Activated CD4-positive, alpha-beta T cell treated with anti-CD3 and anti-CD28 coated beads for 36 hours (primary cell): ENCODE results near the gene ACOT7. TPM values are rescaled to one million over a fixed set of nuclear protein-coding genes. Genes with fewer than 3 reads are reported as not detected.
"Not testable (repeated sequence)": the region's sequence is repeated elsewhere in the genome, so short reads cannot be mapped to it uniquely, and the experiment has no call there.

ENCODE experiments used
- ATAC-seq: fragments of 200-7000 bp; cut with Tn5 transposase; one replicate; pipeline ENCODE4 v1.10.0; 2021; ENCODE audit warnings: mild to moderate bottlenecking, moderate library complexity
- CTCF ChIA-PET: fragments of 350-600 bp; sonication (Branson Sonifier 250); formaldehyde crosslinking; loops from one replicate; lab custom pipeline; 2021; ENCODE audit warnings: antibody characterized with exemption; lab: Charles Lee
- POLR2A ChIA-PET: fragments of 350-600 bp; sonication (Branson Sonifier 250); formaldehyde crosslinking; loops from one replicate; lab custom pipeline; 2021; ENCODE audit warnings: antibody characterized with exemption, inconsistent platforms; lab: Charles Lee
- DNase-seq: peaks from one replicate; pipeline ENCODE4 v3.0.0-alpha.2; 2020
- H3K27ac Mint-ChIP-seq: one replicate; pipeline ENCODE4 v1.8.0; 2021; ENCODE audit warnings: mixed read lengths
- H3K27me3 Mint-ChIP-seq: one replicate; pipeline ENCODE4 v1.8.0; 2021; ENCODE audit warnings: mixed read lengths
- H3K36me3 Mint-ChIP-seq: one replicate; pipeline ENCODE4 v1.8.0; 2021; ENCODE audit warnings: low read depth, mixed read lengths
- H3K4me1 Mint-ChIP-seq: one replicate; pipeline ENCODE4 v1.8.0; 2021; ENCODE audit warnings: mixed read lengths
- H3K4me3 Mint-ChIP-seq: one replicate; pipeline ENCODE4 v1.8.0; 2021; ENCODE audit warnings: mild to moderate bottlenecking, moderate library complexity, mixed read lengths
- H3K9me3 Mint-ChIP-seq: one replicate; pipeline ENCODE4 v1.8.0; 2021; ENCODE audit warnings: low read depth, mixed read lengths
- intact Hi-C, 2 experiments: fragments of 100-400 bp; cut with DNase I in 1 of 2; cut with micrococcal nuclease in 1 of 2; formaldehyde crosslinking; loops; one replicate each; pipeline versions ENCODE4 v1.14.2 to v1.15.1; 2022 to 2024; cut with DNase I, micrococcal nuclease
- total RNA-seq, 2 experiments: library from RNA; stranded (reverse); gene quantifications; one replicate each; pipeline ENCODE4 v1.2.3, GENCODE V29; 2021

The ACOT7 gene
- total RNA-seq, 2 experiments from 2014 or later = 93.8 to 99.2 TPM

DNA sequence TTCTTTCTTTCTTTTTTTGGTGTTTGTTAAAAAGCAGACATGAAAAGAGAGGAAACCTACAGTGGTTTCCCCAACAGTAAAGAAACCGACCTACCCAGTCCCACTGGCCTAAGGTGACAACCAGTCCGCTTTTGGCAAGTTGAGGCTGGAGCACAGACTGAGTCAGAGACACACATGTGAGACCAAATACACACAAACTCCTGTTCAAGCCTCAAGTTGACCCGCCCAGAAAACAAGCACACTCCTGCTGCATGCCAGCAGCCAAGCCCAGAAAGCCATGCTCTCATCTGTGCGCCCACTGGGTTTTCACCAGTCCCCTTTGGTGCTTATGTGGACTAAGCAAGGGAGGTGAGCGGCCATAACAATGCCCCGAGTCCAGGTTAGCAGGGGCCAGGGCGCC lies 68.1 kb downstream of the ACOT7 start:
- ChIA-PET POLR2A (no interaction called here), CTCF (no interaction called here)
- H3K27me3 Mint-ChIP-seq = no peaks in the 10 kb centered on the region
- no peak for ATAC-seq
- H3K27ac Mint-ChIP-seq = no peak overlapping the region
- H3K36me3 Mint-ChIP-seq = peaks cover 3% of the 10 kb centered on the region
- no peak for DNase-seq
- H3K4me3 Mint-ChIP-seq = no peak overlapping the region
- intact Hi-C loops = no loop called here
- no peaks in the 10 kb centered on the region for H3K4me1 Mint-ChIP-seq
- no peaks in the 10 kb centered on the region for H3K9me3 Mint-ChIP-seq

DNA sequence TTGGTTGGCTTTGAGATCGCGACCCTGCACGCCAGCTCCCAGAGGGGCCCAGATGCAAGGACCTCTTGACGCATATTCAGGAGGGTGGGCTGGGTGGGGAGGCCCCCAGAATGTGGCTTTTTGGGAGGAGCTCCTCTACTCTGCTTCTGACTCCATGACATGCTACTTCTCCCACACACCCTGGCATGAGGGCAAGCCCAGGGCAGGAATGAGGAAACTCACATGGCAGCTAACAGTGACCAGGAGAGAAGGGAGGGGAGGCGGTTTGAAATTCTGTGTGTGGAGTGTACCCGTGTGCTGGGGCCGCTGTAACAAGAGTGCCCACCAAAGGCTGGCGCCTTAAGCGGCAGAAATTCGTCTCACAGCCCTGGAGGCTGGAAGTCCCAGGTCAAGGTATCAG lies 71.4 kb downstream of the ACOT7 start:
- POLR2A ChIA-PET = no interaction called here
- no peak for DNase-seq
- CTCF ChIA-PET = interaction anchor here (0.6 kb wide), 1 partner anchor 320 kb away, joined by 4 read pairs; no protein-coding TSS in a partner anchor
- no peak for ATAC-seq
- intact Hi-C loops = no loop called here
- no peak overlapping the region for H3K4me3 Mint-ChIP-seq
- H3K4me1 Mint-ChIP-seq = no peaks in the 10 kb centered on the region
- no peaks in the 10 kb centered on the region for H3K9me3 Mint-ChIP-seq
- peaks cover 10% of the 10 kb centered on the region for H3K36me3 Mint-ChIP-seq
- H3K27me3 Mint-ChIP-seq = no peaks in the 10 kb centered on the region
- H3K27ac Mint-ChIP-seq = no peak overlapping the region

DNA sequence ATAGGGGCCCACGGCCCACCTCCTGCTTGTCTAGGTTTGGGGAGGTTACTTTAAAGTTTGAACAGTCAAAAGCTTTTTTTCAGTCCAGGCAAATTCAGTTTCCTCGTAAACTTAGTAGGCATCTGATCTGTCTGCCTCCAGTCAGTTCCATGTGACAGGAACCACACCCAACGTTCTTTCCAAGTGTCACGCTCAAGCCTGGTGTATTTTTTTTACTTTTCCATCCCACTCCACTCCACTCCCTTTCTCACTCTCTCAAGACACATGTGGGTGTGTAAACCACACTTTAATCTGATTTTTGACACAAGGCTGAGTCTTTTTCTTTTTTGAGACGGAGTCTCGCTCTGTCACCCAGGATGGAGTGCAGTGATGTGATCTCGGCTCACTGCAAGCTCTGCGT lies 72.4 kb downstream of the ACOT7 start:
- H3K9me3 Mint-ChIP-seq = no peaks in the 10 kb centered on the region
- peaks cover 15% of the 10 kb centered on the region for H3K36me3 Mint-ChIP-seq
- intact Hi-C loops = no loop called here
- DNase-seq (no peak), ATAC-seq (no peak)
- H3K4me1 Mint-ChIP-seq = no peaks in the 10 kb centered on the region
- no peak overlapping the region for H3K27ac Mint-ChIP-seq
- no peaks in the 10 kb centered on the region for H3K27me3 Mint-ChIP-seq
- ChIA-PET CTCF (no interaction called here), POLR2A (no interaction called here)
- no peak overlapping the region for H3K4me3 Mint-ChIP-seq

DNA sequence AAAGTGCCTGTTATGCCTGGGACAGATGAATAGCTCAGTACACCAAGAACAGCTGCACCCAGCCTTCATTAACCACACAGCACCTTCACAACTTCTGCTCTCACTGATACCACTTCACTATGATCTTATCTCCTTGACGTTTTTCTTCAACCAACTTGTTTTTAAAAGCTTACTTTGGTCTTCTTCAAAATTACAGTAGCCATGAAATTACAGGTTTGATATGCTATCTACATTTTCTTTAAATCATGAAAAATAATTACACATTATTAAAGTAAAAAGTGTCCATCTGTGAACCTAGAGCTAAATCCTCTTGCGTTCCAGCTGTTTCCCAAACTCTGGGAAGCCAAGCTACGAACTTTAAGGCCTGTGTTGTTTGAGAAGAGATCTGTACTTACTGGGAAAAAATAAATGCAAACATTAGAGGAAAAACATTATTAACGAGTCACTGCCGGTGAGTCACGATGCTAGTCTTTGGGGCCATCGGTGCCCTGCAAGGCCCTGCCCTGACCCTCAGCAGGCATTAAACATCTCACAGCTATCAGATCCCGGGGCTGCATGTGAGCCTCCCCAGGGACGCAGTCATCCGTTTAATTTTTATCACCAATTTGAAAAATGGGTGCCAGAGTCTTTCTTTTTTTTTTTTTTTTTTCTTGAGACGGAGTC lies 76.3 kb downstream of the ACOT7 start:
- Mint-ChIP-seq H3K4me3 (no peak overlapping the region), H3K9me3 (no peaks in the 10 kb centered on the region), H3K36me3 (peaks cover 20% of the 10 kb centered on the region), H3K4me1 (no peaks in the 10 kb centered on the region), H3K27ac (no peak overlapping the region), H3K27me3 (no peaks in the 10 kb centered on the region)
- ChIA-PET CTCF (interaction anchor here (0.8 kb wide), 1 partner anchor 120 kb away, joined by 3 read pairs; no protein-coding TSS in a partner anchor), POLR2A (no interaction called here)
- ATAC-seq = no peak
- DNase-seq = no peak
- intact Hi-C loops = no loop called here

DNA sequence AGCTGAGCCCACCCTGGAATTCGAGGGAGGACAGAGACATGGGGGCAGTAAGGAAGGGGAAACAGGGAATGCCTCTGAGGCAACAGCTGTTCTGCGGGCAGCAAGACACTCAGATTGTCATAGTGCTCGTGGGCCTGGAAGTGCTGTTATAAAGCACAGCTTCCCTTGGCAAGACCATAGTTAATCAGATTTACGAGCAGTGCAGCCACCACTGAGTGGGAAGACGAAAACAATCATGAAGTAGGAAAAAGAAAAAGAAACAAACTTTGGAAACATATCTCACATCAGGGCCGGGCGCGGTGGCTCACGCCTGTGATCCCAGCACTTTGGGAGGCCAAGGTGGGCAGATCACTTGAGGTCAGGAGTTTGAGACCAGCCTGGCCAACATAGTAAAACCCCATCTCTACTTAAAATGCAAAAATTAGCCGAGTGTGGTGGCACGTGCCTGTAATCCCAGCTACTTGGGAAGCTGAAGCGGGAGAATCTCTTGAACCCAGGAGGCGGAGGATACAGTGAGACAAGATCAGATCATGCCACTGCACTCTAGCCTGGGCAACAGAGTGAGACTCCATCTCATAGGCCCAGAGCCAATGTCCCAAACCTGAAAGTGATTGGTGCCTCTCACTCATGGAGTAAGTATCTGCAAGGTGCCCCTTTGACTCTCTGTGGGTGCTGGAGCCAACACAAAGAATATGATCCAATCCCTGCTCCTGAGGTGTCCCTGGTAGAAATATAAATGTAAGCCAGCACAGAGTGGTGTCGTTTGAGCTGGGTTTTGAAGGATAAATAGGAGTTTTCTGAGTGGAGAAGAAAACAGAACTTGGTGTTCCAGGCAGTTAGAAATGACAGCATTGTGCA lies 77.1 kb downstream of the ACOT7 start:
- Mint-ChIP-seq H3K27me3 (no peaks in the 10 kb centered on the region), H3K27ac (no peak overlapping the region), H3K4me1 (no peaks in the 10 kb centered on the region), H3K36me3 (peaks cover 20% of the 10 kb centered on the region), H3K4me3 (no peak overlapping the region), H3K9me3 (no peaks in the 10 kb centered on the region)
- ChIA-PET POLR2A (interaction anchor here (0.7 kb wide), 1 partner anchor 57 kb away, joined by 3 read pairs; no protein-coding TSS in a partner anchor), CTCF (interaction anchor here (0.8 kb wide), 1 partner anchor 121 kb away, joined by 3 read pairs; no protein-coding TSS in a partner anchor)
- ATAC-seq (no peak), DNase-seq (no peak)
- intact Hi-C loops = no loop called here

DNA sequence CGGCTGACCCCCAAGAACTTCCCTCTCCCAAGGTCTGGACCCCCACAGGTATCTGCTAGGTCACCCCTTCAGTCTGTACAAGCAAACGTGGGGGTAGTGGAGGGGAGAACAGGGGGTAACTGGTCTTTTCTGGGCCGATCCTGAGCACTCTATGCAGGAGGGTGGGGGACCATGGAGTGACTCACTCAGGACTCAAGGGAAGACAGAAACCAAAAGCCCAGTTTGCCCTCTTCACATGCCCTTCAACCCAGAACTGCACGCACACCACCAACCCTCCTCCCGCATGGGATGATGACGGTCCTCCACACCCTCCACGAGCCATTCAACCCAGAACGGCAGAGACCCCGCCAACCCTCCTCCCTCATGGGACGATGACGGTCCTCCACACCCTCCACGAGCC lies 79.1 kb downstream of the ACOT7 start:
- H3K27ac Mint-ChIP-seq = no peak overlapping the region
- no peak for ATAC-seq
- no peaks in the 10 kb centered on the region for H3K4me1 Mint-ChIP-seq
- POLR2A ChIA-PET = no interaction called here
- H3K9me3 Mint-ChIP-seq = no peaks in the 10 kb centered on the region
- DNase-seq = no peak
- peaks cover 20% of the 10 kb centered on the region for H3K36me3 Mint-ChIP-seq
- intact Hi-C loops = no loop called here
- CTCF ChIA-PET = no interaction called here
- H3K4me3 Mint-ChIP-seq = no peak overlapping the region
- no peaks in the 10 kb centered on the region for H3K27me3 Mint-ChIP-seq

DNA sequence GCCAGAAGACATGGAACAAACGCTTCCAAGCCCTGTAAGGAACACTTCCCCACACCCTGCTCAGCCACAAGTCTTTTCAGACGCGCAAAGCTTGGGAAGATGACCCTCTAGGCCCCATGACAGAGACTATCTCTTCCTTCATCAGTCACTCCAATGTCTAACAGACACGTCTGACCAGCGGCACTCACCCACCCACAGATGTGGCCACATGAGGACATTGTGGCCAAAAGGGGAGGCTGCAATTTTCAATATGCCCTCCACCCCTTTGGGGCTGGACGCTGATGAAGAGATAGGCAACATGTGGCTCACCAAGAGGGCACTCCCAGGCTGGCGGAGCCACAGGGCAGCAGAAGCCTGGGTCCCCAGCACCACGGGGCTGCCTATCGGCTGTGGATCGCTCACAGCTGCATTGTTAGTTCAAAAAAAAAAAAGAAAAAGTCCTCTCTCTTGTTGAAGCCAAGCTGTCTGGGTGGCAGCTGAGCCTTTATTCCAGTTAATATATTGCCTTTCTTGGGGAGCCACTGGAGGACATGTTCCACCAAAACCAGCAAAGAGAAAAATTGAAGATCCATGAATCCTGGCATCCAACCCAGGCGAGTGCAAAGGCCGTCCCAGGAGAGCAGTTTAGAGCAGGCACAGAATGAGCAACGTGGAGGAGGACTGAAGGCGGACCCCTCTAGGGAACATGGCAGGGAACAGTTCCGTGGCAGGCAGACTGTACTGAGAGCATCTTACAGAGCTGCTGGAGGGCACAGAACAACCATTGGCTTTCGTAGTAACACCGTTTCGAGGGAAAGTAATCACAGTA lies 80.0 kb downstream of the ACOT7 start:
- DNase-seq (no peak), ATAC-seq (no peak)
- Mint-ChIP-seq H3K9me3 (no peaks in the 10 kb centered on the region), H3K4me3 (no peak overlapping the region), H3K27me3 (no peaks in the 10 kb centered on the region), H3K4me1 (no peaks in the 10 kb centered on the region), H3K36me3 (peaks cover 20% of the 10 kb centered on the region), H3K27ac (no peak overlapping the region)
- ChIA-PET CTCF (no interaction called here), POLR2A (no interaction called here)
- intact Hi-C loops = no loop called here

DNA sequence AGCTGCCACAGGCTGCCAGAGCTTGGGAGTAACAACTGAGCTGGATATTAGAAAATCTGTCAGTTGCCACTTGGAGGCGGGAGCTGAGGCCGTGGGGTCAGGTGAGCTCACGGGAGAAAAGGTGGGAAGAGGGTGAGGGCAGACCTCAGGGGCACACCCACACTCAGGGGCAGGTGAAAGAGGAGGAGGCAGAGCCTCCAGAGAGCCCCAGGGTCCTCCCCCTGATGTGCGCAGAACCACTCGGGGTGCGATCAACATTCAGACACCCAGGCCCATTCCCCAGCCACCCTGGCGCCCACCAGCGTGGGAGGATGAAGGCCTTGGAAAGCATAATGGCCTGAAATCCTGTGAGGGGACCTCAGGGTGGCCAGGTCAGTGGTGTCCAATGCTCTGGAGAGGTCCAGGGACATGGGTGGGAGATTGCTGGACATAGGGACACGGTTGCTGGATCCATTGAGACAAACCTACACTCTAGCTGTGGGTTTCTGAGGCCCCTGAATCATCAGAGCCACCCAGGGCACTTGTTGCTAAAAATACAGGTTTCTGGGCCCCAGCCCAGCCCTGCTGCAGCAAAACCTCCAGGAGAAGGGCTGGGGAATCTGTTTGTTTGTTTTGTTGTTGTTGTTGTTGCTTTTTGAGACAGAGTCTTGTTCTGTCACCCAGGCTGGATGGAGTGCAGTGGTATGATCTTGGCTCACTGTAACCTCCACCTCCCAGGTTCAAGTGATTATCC lies 83.3 kb downstream of the ACOT7 start:
- DNase-seq (no peak), ATAC-seq (no peak)
- Mint-ChIP-seq H3K4me3 (no peak overlapping the region), H3K4me1 (no peaks in the 10 kb centered on the region), H3K27me3 (no peaks in the 10 kb centered on the region), H3K36me3 (peaks cover 8% of the 10 kb centered on the region), H3K9me3 (no peaks in the 10 kb centered on the region), H3K27ac (no peak overlapping the region)
- ChIA-PET POLR2A (no interaction called here), CTCF (no interaction called here)
- intact Hi-C loops = no loop called here

DNA sequence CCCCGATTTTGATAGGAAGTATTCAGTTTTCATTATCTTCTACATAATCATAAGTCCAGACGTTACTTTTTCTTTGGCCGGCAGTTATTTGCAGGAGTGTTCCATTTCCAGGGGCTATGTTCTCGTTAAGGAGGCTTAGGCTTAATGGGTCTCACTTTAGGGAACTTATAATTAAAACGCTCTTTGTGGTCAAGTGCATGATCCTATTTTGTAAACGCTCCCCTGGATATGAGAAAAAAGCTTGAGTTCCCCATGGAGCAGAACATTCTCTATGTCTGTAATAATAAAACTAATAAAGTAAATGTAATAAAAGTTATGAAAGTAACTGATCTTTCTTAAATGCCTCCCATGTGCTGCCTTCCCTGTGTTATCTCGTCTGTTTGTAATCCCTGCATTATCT lies 84.0 kb downstream of the ACOT7 start:
- CTCF ChIA-PET = interaction anchor here (1.0 kb wide), 2 partner anchors 21 to 58 kb away, joined by 3 read pairs; no protein-coding TSS in a partner anchor
- DNase-seq (no peak), ATAC-seq (no peak)
- Mint-ChIP-seq H3K4me3 (no peak overlapping the region), H3K27me3 (no peaks in the 10 kb centered on the region), H3K9me3 (no peaks in the 10 kb centered on the region), H3K36me3 (peaks cover 8% of the 10 kb centered on the region), H3K4me1 (no peaks in the 10 kb centered on the region), H3K27ac (no peak overlapping the region)
- POLR2A ChIA-PET = no interaction called here
- intact Hi-C loops = no loop called here

DNA sequence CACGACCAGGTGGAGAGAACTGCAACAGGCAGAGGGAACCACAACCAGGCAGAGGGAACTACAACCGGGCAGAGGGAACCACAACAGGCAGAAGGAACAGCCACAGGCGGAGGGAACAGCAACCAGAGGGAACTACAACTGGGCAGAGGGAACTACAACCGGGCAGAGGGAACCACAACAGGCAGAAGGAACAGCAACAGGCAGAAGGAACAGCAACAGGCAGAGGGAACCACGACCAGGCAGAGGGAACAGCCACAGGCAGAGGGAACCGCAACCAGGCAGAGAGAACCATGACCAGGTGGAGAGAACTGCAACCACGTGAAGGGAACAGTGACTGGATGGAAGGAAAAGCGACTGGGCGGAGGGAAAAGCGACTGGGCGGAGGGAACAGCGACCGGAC lies 85.1 kb downstream of the ACOT7 start:
- Mint-ChIP-seq H3K27me3 (no peaks in the 10 kb centered on the region), H3K4me1 (no peaks in the 10 kb centered on the region), H3K27ac (no peak overlapping the region), H3K4me3 (no peak overlapping the region), H3K9me3 (no peaks in the 10 kb centered on the region), H3K36me3 (peaks cover 8% of the 10 kb centered on the region)
- POLR2A ChIA-PET = no interaction called here
- intact Hi-C loops = no loop called here
- CTCF ChIA-PET = interaction anchor here (1.0 kb wide), 1 partner anchor 59 kb away, joined by 3 read pairs; no protein-coding TSS in a partner anchor
- DNase-seq (no peak), ATAC-seq (no peak)

DNA sequence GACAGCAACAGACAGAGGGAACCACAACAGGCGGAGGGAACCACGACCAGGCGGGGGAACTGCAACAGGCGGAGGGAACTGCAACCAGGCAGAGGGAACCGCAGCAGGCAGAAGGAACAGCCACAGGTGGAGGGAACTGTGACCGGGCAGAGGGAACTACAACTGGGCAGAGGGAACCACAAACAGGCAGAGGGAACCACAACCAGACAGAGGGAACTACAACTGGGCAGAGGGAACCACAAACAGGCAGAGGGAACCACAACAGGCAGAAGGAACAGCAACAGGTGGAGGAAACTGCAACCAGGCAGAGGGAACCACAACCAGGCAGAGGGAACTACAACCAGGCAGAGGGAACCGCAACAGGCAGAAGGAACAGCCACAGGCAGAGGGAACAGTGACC lies 85.9 kb downstream of the ACOT7 start:
- ATAC-seq, POLR2A ChIA-PET, H3K4me1 Mint-ChIP-seq, DNase-seq, H3K27ac Mint-ChIP-seq, H3K36me3 Mint-ChIP-seq, intact Hi-C loops, H3K9me3 Mint-ChIP-seq, H3K4me3 Mint-ChIP-seq, CTCF ChIA-PET, H3K27me3 Mint-ChIP-seq: not testable (repeated sequence)
